GM13977 (cell line): ENCODE results near the gene DUSP9.
"Not testable (repeated sequence)": the region's sequence is repeated elsewhere in the genome, so short reads cannot be mapped to it uniquely, and the experiment has no call there.

ENCODE experiments used
- DNase-seq: peaks from one replicate; pipeline ENCODE4 v3.0.0; 2012; ENCODE audit warnings: low spot score
- CTCF ChIP-seq: IDR thresholded peaks from 2 replicates; pipeline ENCODE4 v1.5.1; 2012; ENCODE audit warnings: mild to moderate bottlenecking, control low read depth; ENCODE audit not compliant: insufficient read depth; ENCODE audit errors: extremely low read depth, missing control alignments
- in situ Hi-C: fragments of 300-500 bp; cut with MboI; formaldehyde crosslinking; loops from one replicate; pipeline ENCODE4 v1.12.0; 2022; ENCODE audit warnings: low sequenced_read_pairs, low pct_unique_long_range_greater_than_20kb, mixed read lengths, inconsistent platforms; ENCODE audit not compliant: unreplicated experiment

The DUSP9 gene

DNA sequence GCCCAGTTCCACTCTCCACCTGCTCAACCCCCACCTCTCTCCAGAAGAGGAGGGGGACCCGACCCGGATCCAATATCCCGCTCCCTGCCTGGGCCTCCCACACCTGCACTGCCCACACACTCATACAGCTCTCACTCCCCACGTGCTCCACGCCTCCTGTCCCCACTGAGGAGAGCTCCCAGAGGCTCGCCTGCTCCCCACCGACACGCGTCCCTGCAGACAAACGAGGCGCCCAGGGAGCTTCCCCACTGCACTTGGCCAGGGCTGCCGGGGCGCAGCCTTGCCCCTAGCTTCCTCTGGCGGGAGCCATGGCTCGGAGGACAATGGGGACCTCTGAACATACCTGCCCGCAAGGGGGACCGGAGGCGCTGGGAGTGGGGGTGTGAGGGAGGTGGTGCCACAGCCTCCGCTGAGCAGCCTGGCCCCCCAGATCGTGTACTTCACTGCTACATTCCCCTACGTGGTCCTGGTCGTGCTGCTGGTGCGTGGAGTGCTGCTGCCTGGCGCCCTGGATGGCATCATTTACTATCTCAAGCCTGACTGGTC is 45.7 kb downstream of the DUSP9 start:
- no peak for DNase-seq
- TF ChIP-seq CTCF: no peak
- in situ Hi-C loops: no loop called here

DNA sequence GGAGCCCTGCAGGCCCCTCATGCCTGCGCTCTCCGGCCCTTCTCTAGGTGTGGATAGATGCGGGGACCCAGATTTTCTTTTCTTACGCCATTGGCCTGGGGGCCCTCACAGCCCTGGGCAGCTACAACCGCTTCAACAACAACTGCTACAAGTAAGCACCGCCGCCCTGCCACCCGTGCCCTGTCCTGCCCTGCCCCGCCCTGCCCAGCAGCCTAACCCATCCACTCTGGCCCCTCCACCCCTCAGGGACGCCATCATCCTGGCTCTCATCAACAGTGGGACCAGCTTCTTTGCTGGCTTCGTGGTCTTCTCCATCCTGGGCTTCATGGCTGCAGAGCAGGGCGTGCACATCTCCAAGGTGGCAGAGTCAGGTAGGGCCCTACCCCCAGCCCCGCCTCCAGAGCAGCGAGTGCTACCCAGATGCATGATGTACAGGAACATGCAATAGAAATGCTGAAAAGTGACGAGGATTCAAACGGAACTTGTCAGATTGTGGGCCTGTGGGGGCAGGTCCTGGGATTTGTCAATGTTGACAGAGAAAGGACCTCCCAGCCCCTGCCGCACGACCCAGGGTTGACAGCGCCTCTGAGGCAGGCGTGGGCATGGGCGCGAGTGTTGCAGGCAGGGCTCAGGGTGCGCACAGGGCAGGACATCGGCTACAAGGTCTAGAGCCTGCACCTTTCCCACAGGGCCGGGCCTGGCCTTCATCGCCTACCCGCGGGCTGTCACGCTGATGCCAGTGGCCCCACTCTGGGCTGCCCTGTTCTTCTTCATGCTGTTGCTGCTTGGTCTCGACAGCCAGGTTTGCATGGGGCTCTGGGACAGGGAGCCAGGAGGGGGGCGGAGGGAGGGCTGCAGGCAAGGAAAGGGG is 46.4 kb downstream of the DUSP9 start:
- in situ Hi-C loops: no loop called here
- no peak for DNase-seq
- no peak for TF ChIP-seq CTCF

DNA sequence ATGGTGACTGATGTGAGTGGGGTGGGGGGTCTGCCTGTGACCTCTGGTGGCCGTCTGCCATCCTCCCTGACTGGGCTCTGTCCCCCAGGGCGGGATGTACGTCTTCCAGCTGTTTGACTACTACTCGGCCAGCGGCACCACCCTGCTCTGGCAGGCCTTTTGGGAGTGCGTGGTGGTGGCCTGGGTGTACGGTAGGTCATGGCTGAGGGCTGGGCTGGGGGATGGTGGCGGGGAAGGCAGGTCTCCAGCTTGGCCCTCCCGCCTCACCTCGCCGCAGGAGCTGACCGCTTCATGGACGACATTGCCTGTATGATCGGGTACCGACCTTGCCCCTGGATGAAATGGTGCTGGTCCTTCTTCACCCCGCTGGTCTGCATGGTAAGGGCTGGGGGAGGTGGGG is 47.3 kb downstream of the DUSP9 start:
- in situ Hi-C loops, DNase-seq: not testable (repeated sequence)

DNA sequence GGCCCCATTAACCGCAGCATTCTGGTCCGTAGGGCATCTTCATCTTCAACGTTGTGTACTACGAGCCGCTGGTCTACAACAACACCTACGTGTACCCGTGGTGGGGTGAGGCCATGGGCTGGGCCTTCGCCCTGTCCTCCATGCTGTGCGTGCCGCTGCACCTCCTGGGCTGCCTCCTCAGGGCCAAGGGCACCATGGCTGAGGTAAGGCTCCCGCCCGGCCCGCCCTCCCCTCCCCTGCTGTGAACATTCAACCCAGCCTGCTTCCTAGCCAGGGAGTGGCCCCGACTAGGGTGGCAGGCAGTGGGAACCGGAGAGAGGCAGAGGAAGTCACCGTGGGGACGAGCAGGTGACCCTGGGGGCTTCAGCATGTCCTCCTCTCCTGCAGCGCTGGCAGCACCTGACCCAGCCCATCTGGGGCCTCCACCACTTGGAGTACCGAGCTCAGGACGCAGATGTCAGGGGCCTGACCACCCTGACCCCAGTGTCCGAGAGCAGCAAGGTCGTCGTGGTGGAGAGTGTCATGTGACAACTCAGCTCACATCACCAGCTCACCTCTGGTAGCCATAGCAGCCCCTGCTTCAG is 47.8 kb downstream of the DUSP9 start:
- TF ChIP-seq CTCF: no peak
- in situ Hi-C loops: no loop called here
- DNase-seq: no peak

- TF ChIP-seq CTCF: no peak
Measured at GRCh38 chrX:153696100-153696499, 49.1 kb downstream of the DUSP9 start.

DNA sequence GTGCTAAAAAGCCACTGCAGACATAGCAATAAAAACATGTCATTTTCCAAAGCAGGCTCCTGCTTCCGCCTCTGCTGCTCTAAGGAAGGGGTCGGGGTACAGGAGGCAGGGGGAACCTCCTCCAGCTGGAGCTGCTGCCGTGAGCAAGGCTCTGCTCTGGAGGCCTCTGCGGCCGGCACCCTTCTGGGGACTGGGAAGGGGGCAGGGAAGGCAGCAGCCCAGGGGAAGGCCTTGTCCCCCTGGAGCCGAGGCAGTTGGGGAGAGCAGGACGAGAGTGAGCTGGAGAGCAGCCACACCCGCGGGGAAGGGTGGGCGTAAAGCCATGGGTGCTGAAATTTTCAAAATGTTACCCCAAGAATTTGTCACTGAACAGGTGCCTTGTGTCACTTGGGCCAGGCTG is 49.5 kb downstream of the DUSP9 start:
- DNase-seq, in situ Hi-C loops: not testable (repeated sequence)

More at GRCh38 chrX:153696100-153696499, 49.1 kb downstream of the DUSP9 start:
- in situ Hi-C loops: no loop called here
- DNase-seq: no peak

- in situ Hi-C loops, DNase-seq: not testable (repeated sequence)
Measured at GRCh38 chrX:153696986-153697722, 50.2 kb downstream of the DUSP9 start.
